GM12878 (cell line): ENCODE data around the gene SDK2. TPM values are rescaled to one million over a fixed set of nuclear protein-coding genes. Genes with fewer than 3 reads are reported as not detected.

Source experiments
- ATAC-seq: fragments of 200-7000 bp; cut with Tn5 transposase; 3 replicates; pipeline ENCODE4 v1.9.1; 2020; ENCODE audit warnings: mild to moderate bottlenecking, moderate library complexity
- BruUV-seq: library from RNA; stranded (reverse); fragments of 400-500 nt; replicated peaks from 2 replicates; lab custom pipeline; 2021; lab: Mats Ljungman, UMichigan
- CTCF ChIA-PET: fragments of 300-600 bp; sonication (Branson Sonifier 250); formaldehyde crosslinking; extraction: SDS; loops from one replicate; lab custom pipeline; 2021; ENCODE audit warnings: inconsistent platforms; lab: Yijun Ruan, JAX
- POLR2A ChIA-PET: fragments of 350-600 bp; formaldehyde crosslinking; extraction: SDS; loops from one replicate; lab custom pipeline; 2021; ENCODE audit warnings: inconsistent platforms; lab: Charles Lee
- RAD21 ChIA-PET: fragments of 300-600 bp; sonication (Branson Sonifier 250); formaldehyde crosslinking; loops from one replicate; lab custom pipeline; 2023; ENCODE audit warnings: antibody characterized with exemption; ENCODE audit not compliant: unreplicated experiment; lab: Charles Lee
- SMC1A ChIA-PET: fragments of 300-600 bp; sonication (Branson Sonifier 250); formaldehyde crosslinking; loops from one replicate; lab custom pipeline; 2023; ENCODE audit not compliant: unreplicated experiment, uncharacterized antibody; lab: Charles Lee
- DNase-seq: peaks from one replicate; pipeline ENCODE4 v3.0.0-alpha.2; 2011; ENCODE audit warnings: low read depth, low spot score
- FAIRE-seq: peaks from 3 replicates; lab custom pipeline; 2011; peaks lifted over from hg19 to GRCh38; lab: Jason Lieb, UNC
- H2AFZ ChIP-seq: 2 replicates; pipeline ENCODE4 v1.6.0; 2011; ENCODE audit warnings: low read depth, low read length, control low read depth; ENCODE audit not compliant: control insufficient read depth
- H3K27ac ChIP-seq: 2 replicates; pipeline ENCODE4 v1.5.1; 2011; ENCODE audit warnings: control low read depth; ENCODE audit not compliant: control insufficient read depth, insufficient read depth
- H3K27me3 ChIP-seq, 2 experiments: replicated peaks in 1 of 2; 2 replicates each; pipeline versions ENCODE4 v1.6.0 to v1.6.1; 2011; ENCODE audit warnings: low read length in 1 of 2; ENCODE audit not compliant: control insufficient read depth in 2 of 2, insufficient read depth in 2 of 2
- H3K36me3 ChIP-seq, 2 experiments: 2 replicates each; pipeline ENCODE4 v1.5.1; 2011; ENCODE audit warnings: low read length in 1 of 2; ENCODE audit not compliant: control insufficient read depth in 2 of 2, insufficient read depth in 2 of 2
- H3K4me1 ChIP-seq: 2 replicates; pipeline ENCODE4 v1.6.1; 2011; ENCODE audit warnings: mild to moderate bottlenecking, low read length, moderate library complexity, mixed read lengths; ENCODE audit not compliant: control insufficient read depth, insufficient read depth
- H3K4me2 ChIP-seq: 2 replicates; pipeline ENCODE4 v1.6.0; 2011; ENCODE audit warnings: control low read depth; ENCODE audit not compliant: control insufficient read depth, insufficient read depth
- H3K4me3 ChIP-seq: fragments of 200-600 bp; sonication (generic); 2 replicates; pipeline ENCODE4 v1.5.1; 2016
- H3K79me2 ChIP-seq: 2 replicates; pipeline ENCODE4 v1.6.0; 2011; ENCODE audit warnings: low read length; ENCODE audit not compliant: control insufficient read depth, insufficient read depth
- H3K9ac ChIP-seq: 2 replicates; pipeline ENCODE4 v1.8.0; 2011; ENCODE audit warnings: low read length, control low read depth, mixed read lengths; ENCODE audit not compliant: control insufficient read depth, insufficient read depth
- H3K9me3 ChIP-seq: replicated peaks from 3 replicates; pipeline ENCODE4 v1.5.1; 2011; ENCODE audit warnings: mild to moderate bottlenecking, low read length; ENCODE audit not compliant: control insufficient read depth, insufficient read depth
- H4K20me1 ChIP-seq: 2 replicates; pipeline ENCODE4 v1.6.0; 2011; ENCODE audit not compliant: control insufficient read depth, insufficient read depth
- CHD4 ChIP-seq: fragments of 200-600 bp; sonication (generic); IDR thresholded peaks from 2 replicates; pipeline ENCODE4 v1.6.1; 2016; ENCODE audit warnings: mild to moderate bottlenecking
- IRF4 ChIP-seq: IDR thresholded peaks from 2 replicates; pipeline ENCODE4 v1.6.1; 2011; ENCODE audit warnings: low read depth, low read length
- MEF2B ChIP-seq: fragments of 450-650 bp; IDR thresholded peaks from 2 replicates; pipeline ENCODE4 v1.6.1; 2018; ENCODE audit warnings: mild to moderate bottlenecking, moderate library complexity; ENCODE audit not compliant: partially characterized antibody, poor library complexity, severe bottlenecking
- MXI1 ChIP-seq: fragments of 150-350 bp; IDR thresholded peaks from 2 replicates; pipeline ENCODE4 v1.6.1; 2011; ENCODE audit warnings: low read depth, mild to moderate bottlenecking, inconsistent platforms, low read length, improper control_type of control experiment
- NFXL1 ChIP-seq: fragments of 450-650 bp; IDR thresholded peaks from 2 replicates; pipeline ENCODE4 v1.6.1; 2017; ENCODE audit warnings: antibody characterized with exemption, mild to moderate bottlenecking, borderline replicate concordance
- POLR2AphosphoS2 ChIP-seq: IDR thresholded peaks from 2 replicates; pipeline ENCODE4 v1.6.1; 2011; ENCODE audit warnings: low read depth, mild to moderate bottlenecking, low read length, improper control_type of control experiment, moderate library complexity
- SIN3A ChIP-seq: IDR thresholded peaks from 2 replicates; pipeline ENCODE4 v1.6.1; 2012; ENCODE audit warnings: low read depth, low read length, improper control_type of control experiment
- SMAD1 ChIP-seq: fragments of 450-650 bp; IDR thresholded peaks from 2 replicates; pipeline ENCODE4 v1.6.1; 2018; ENCODE audit warnings: mild to moderate bottlenecking, low read depth; ENCODE audit not compliant: partially characterized antibody
- SREBF2 ChIP-seq: IDR thresholded peaks from 2 replicates; pipeline ENCODE4 v1.6.1; 2012; ENCODE audit warnings: mild to moderate bottlenecking, low read length
- YY1 ChIP-seq: IDR thresholded peaks from 2 replicates; pipeline ENCODE4 v1.6.1; 2011; ENCODE audit warnings: low read depth, mild to moderate bottlenecking, low read length
- WGBS: methylation state at CpG from one replicate; pipeline ENCODE4 v1.1.6; 2016; ENCODE audit warnings: low lambda C conversion rate; ENCODE audit not compliant: insufficient replicate concordance, insufficient coverage; ENCODE audit errors: missing lambda C conversion rate; 5-methylcytosine and 5-hydroxymethylcytosine counted together
- in situ Hi-C: fragments of 300-500 bp; cut with MboI; formaldehyde crosslinking; loops from 9 replicates; pipeline ENCODE4 v1.14.3; 2018; ENCODE audit warnings: mixed read lengths
- intact Hi-C: fragments of 100-400 bp; cut with micrococcal nuclease; formaldehyde crosslinking; loops from one replicate; pipeline ENCODE4 v1.14.2; 2022; ENCODE audit not compliant: unreplicated experiment
- polyA plus RNA-seq, 11 experiments: library from polyadenylated mRNA; depleted of rRNA in 4 of 11; unstranded in 6 of 11; stranded (reverse) in 5 of 11; fragments of >200 nt; fragmentation: Nextera tagmentation in 4 of 11; fragmentation: Illumina TruSeq in 1 of 11; extraction: Ambion mirVana in 4 of 11; extraction: Trizol in 1 of 11; gene quantifications; 1 replicate in 1 of 11; 2 replicates in 10 of 11; pipeline versions ENCODE4 v1.2.1 to v1.2.3, GENCODE V29; 2011 to 2016; ENCODE audit warnings: inconsistent platforms in 2 of 11, missing spikeins in 2 of 11, low read depth in 1 of 11
- total RNA-seq, 4 experiments: library from RNA; depleted of rRNA in 3 of 4; stranded (reverse); fragments of >200 nt in 3 of 4; fragmentation: Illumina TruSeq in 1 of 4; extraction: Trizol in 1 of 4; gene quantifications; 2 replicates each; pipeline versions ENCODE4 v1.2.1 to v1.2.3, GENCODE V29; 2013 to 2021
- TF ChIP-seq, protein P1 (sequence below): IDR thresholded peaks from 2 replicates; pipeline ENCODE4 v1.6.1; 2012; ENCODE audit warnings: low read depth, low read length, improper control_type of control experiment

The SDK2 gene
- total and polyA plus RNA-seq, 10 of the 15 experiments (the other 5 are each of a cell fraction or from before 2014, with no cell fraction given) = 0.03 to 0.08 (median 0.03) TPM; not detected in 7

DNA sequence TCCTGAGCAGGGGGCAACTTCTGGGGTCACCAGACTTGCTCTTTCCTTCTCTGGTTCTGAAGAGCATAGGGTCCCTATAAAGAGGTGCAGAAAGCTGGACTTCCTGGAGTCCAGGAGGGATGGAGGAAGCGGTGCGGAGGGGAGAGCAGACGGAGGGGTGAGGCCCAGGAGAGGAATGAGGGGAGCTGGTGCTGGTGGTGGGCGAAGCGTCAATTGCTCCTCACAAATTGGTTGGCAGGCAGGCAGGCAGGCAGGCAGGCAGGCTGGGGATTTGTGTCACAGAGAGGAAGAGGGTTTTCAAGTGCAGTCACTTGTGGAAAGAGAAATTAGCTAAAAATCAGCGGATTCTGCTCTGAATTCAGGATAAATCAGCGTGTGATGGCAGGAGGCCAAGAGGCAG is 198.8 kb downstream of the SDK2 start:
- H3K4me3 ChIP-seq = no peak overlapping the region
- H3K79me2 ChIP-seq = no peaks in the 10 kb centered on the region
- no peaks in the 10 kb centered on the region for H3K4me1 ChIP-seq
- BruUV-seq = no TSS peak
- in situ Hi-C loops = no loop called here
- TF ChIP-seq MEF2B (no peak), SIN3A (no peak), POLR2AphosphoS2 (no peak), CHD4 (no peak), SREBF2 (no peak), SMAD1 (no peak), NFXL1 (no peak), YY1 (no peak), MXI1 (no peak), IRF4 (no peak)
- TF ChIP-seq, protein P1, sequence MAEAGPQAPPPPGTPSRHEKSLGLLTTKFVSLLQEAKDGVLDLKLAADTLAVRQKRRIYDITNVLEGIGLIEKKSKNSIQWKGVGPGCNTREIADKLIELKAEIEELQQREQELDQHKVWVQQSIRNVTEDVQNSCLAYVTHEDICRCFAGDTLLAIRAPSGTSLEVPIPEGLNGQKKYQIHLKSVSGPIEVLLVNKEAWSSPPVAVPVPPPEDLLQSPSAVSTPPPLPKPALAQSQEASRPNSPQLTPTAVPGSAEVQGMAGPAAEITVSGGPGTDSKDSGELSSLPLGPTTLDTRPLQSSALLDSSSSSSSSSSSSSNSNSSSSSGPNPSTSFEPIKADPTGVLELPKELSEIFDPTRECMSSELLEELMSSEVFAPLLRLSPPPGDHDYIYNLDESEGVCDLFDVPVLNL = no peak
- no peaks in the 10 kb centered on the region for H3K27me3 ChIP-seq
- intact Hi-C loops = no loop called here
- ATAC-seq (no peak), FAIRE-seq (no peak), DNase-seq (no peak)
- WGBS = 36% methylated on average over 7 of the region's 7 CpGs
- ChIA-PET CTCF (no interaction called here), SMC1A (no interaction called here), POLR2A (no interaction called here), RAD21 (no interaction called here)
- no peaks in the 10 kb centered on the region; the same call in 1 of the 3 replicates for H3K9me3 ChIP-seq
- H3K27ac ChIP-seq = no peak overlapping the region
- H3K4me2 ChIP-seq = no peak overlapping the region
- H2AFZ ChIP-seq = no peak overlapping the region
- no peak overlapping the region for H3K9ac ChIP-seq
- H3K36me3 ChIP-seq = no peaks in the 10 kb centered on the region
- H4K20me1 ChIP-seq = no peaks in the 10 kb centered on the region
